B cell (primary cell): ENCODE measurements around the gene SARM1. TPM values are rescaled to one million over a fixed set of nuclear protein-coding genes. Genes with fewer than 3 reads are reported as not detected.

ENCODE experiments used
- ATAC-seq: fragments of 200-7000 bp; cut with Tn5 transposase; one replicate; pipeline ENCODE4 v1.10.0; 2021; ENCODE audit warnings: low read depth, mild to moderate bottlenecking, moderate number of reproducible peaks, moderate library complexity
- CTCF ChIA-PET: fragments of 350-600 bp; sonication (Branson Sonifier 250); formaldehyde crosslinking; loops from one replicate; lab custom pipeline; 2021; ENCODE audit warnings: antibody characterized with exemption, inconsistent platforms; lab: Charles Lee
- POLR2A ChIA-PET: fragments of 350-600 bp; sonication (Branson Sonifier 250); formaldehyde crosslinking; loops from one replicate; lab custom pipeline; 2021; ENCODE audit warnings: antibody characterized with exemption; lab: Charles Lee
- DNase-seq: peaks from one replicate; pipeline ENCODE4 v3.0.0; 2013
- H2AFZ ChIP-seq: 2 replicates; pipeline ENCODE4 v1.6.1; 2012; ENCODE audit warnings: mild to moderate bottlenecking, low read depth, low read length; ENCODE audit not compliant: insufficient read depth, poor library complexity, severe bottlenecking
- H3K27ac ChIP-seq, 2 donors: 1 replicate in 1 of 2; 2 replicates in 1 of 2; pipeline ENCODE4 v1.5.1; 2012 to 2013; ENCODE audit warnings: low read length in 2 of 2, mild to moderate bottlenecking in 2 of 2, moderate library complexity in 1 of 2
- H3K27me3 ChIP-seq, 4 experiments: fragments of 200-600 bp in 1 of 4; sonication (generic) in 1 of 4; replicated peaks in 1 of 4; 1 replicate in 2 of 4; 2 replicates in 2 of 4; pipeline versions ENCODE4 v1.6.1 to v1.7.0; 2013 to 2016; ENCODE audit warnings: low read length in 3 of 4, mild to moderate bottlenecking in 2 of 4, mixed read lengths in 1 of 4, moderate library complexity in 1 of 4; ENCODE audit not compliant: insufficient read depth in 4 of 4, control insufficient read depth in 3 of 4; ENCODE audit errors: control extremely low read depth in 1 of 4
- H3K36me3 ChIP-seq, 2 experiments: replicated peaks in 1 of 2; 1 replicate in 1 of 2; 2 replicates in 1 of 2; pipeline versions ENCODE4 v1.6.1 to v1.7.1; 2013; ENCODE audit warnings: low read length in 1 of 2; ENCODE audit not compliant: insufficient read depth in 2 of 2, control insufficient read depth in 1 of 2; ENCODE audit errors: control extremely low read depth in 1 of 2, extremely low read depth in 1 of 2
- H3K4me1 ChIP-seq, 2 donors: fragments of 200-600 bp in 1 of 2; sonication (generic) in 1 of 2; 1 replicate in 1 of 2; 2 replicates in 1 of 2; pipeline versions ENCODE4 v1.5.1 to v1.6.1; 2013 to 2017; ENCODE audit warnings: low read length in 2 of 2; ENCODE audit not compliant: control insufficient read depth in 2 of 2, insufficient read depth in 2 of 2
- H3K4me2 ChIP-seq: replicated peaks from 2 replicates; pipeline ENCODE3; 2012; ENCODE audit warnings: mild to moderate bottlenecking, low read depth, low read length; ENCODE audit not compliant: poor library complexity, severe bottlenecking
- H3K4me3 ChIP-seq, 5 experiments: fragments of 200-600 bp in 1 of 5; sonication (generic) in 1 of 5; 1 replicate in 3 of 5; 2 replicates in 2 of 5; pipeline versions ENCODE4 v1.5.1 to v1.7.0; 2011 to 2016; ENCODE audit warnings: low read length in 4 of 5, mild to moderate bottlenecking in 4 of 5, low read depth in 2 of 5, control low read depth in 1 of 5, moderate library complexity in 1 of 5; ENCODE audit not compliant: insufficient read depth in 1 of 5; ENCODE audit errors: control extremely low read depth in 1 of 5, extremely low read depth in 1 of 5
- H3K79me2 ChIP-seq: fragments of 200-600 bp; sonication (generic); one replicate; pipeline ENCODE4 v1.6.0; 2016; ENCODE audit warnings: low read length; ENCODE audit not compliant: control insufficient read depth, insufficient read depth
- H3K9ac ChIP-seq: fragments of 200-600 bp; sonication (generic); 2 replicates; pipeline ENCODE4 v1.6.1; 2017; ENCODE audit warnings: mild to moderate bottlenecking, low read length, moderate library complexity
- H3K9me3 ChIP-seq, 3 donors: one replicate each; pipeline versions ENCODE4 v1.6.1 to v1.7.1; 2013; ENCODE audit warnings: low read length in 2 of 3; ENCODE audit not compliant: control insufficient read depth in 2 of 3, insufficient read depth in 1 of 3; ENCODE audit errors: control extremely low read depth in 1 of 3
- H4K20me1 ChIP-seq: 2 replicates; pipeline ENCODE4 v1.6.0; 2012; ENCODE audit warnings: mild to moderate bottlenecking, low read length; ENCODE audit not compliant: insufficient read depth, control insufficient read depth, poor library complexity, severe bottlenecking
- H3K27ac Mint-ChIP-seq: one replicate; pipeline ENCODE4 v1.8.0; 2021; ENCODE audit warnings: mixed read lengths
- H3K27me3 Mint-ChIP-seq: one replicate; pipeline ENCODE4 v1.8.0; 2021; ENCODE audit warnings: mixed read lengths
- H3K4me1 Mint-ChIP-seq: one replicate; pipeline ENCODE4 v1.8.0; 2021; ENCODE audit warnings: mixed read lengths
- H3K4me3 Mint-ChIP-seq: one replicate; pipeline ENCODE4 v1.8.0; 2021; ENCODE audit warnings: mixed read lengths
- H3K9me3 Mint-ChIP-seq: one replicate; pipeline ENCODE4 v1.8.0; 2022; ENCODE audit warnings: mixed read lengths; ENCODE audit not compliant: insufficient read depth
- EZH2 ChIP-seq: IDR thresholded peaks from 2 replicates; pipeline ENCODE4 v1.6.1; 2012; ENCODE audit warnings: borderline replicate concordance, low read depth, mild to moderate bottlenecking, moderate library complexity, low read length; ENCODE audit not compliant: insufficient read depth, poor library complexity, severe bottlenecking
- WGBS: methylation state at CpG from one replicate; pipeline ENCODE4 v1.1.5; 2013; ENCODE audit warnings: missing lambda C conversion rate; ENCODE audit not compliant: insufficient coverage; 5-methylcytosine and 5-hydroxymethylcytosine counted together
- intact Hi-C: fragments of 100-400 bp; cut with micrococcal nuclease; formaldehyde crosslinking; loops from one replicate; pipeline ENCODE4 v1.10.0; 2022
- polyA plus RNA-seq: library from polyadenylated mRNA; depleted of rRNA; stranded (reverse); fragments of >200 nt; gene quantifications from 2 replicates; pipeline ENCODE4 v1.2.3, GENCODE V29; 2012
- total RNA-seq, 2 donors: library from RNA; stranded (reverse); fragments of 120-200 nt in 1 of 2; gene quantifications; 1 replicate in 1 of 2; 2 replicates in 1 of 2; pipeline versions ENCODE4 v1.2.3 to v1.2.4, GENCODE V29; 2013 to 2022
- TF ChIP-seq, protein P1 (sequence below): fragments of 200-600 bp; IDR thresholded peaks from one replicate; pipeline ENCODE4 v1.8.0; 2022; ENCODE audit warnings: antibody characterized with exemption, mild to moderate bottlenecking

Gene SARM1
- total and polyA plus RNA-seq, 2 donors (not counting 1 experiment from before 2014, with no cell fraction given), result 22.5 to 32.8 TPM

- H3K36me3 ChIP-seq, result no peaks in the 10 kb centered on the region
- no peak for DNase-seq
- no peak overlapping the region for H3K9ac ChIP-seq
- CTCF ChIA-PET, result interaction anchor here (0.6 to 1.1 kb wide), 2 partner anchors 11 to 194 kb away, joined by 3 to 4 read pairs; no protein-coding TSS in a partner anchor
- H3K27ac ChIP-seq, result no peak overlapping the region
- no peaks in the 10 kb centered on the region for H3K9me3 Mint-ChIP-seq
- POLR2A ChIA-PET, result no interaction called here
- H3K4me1 ChIP-seq, result peaks cover 4% of the 10 kb centered on the region in 2 donors
- no peak overlapping the region for H3K4me2 ChIP-seq
- H3K27me3 ChIP-seq, result peaks cover 0 to 3% (median 0%) of the 10 kb centered on the region in 4 experiments
- H3K27ac Mint-ChIP-seq, result no peak overlapping the region
- no peak for ATAC-seq
- WGBS, result 76% methylated on average over 7 of the region's 7 CpGs
- H3K4me3 Mint-ChIP-seq, result no peak overlapping the region
- H2AFZ ChIP-seq, result no peak overlapping the region
- peaks cover 5% of the 10 kb centered on the region for H3K4me1 Mint-ChIP-seq
- H3K4me3 ChIP-seq, result no peak overlapping the region
- H3K79me2 ChIP-seq, result no peaks in the 10 kb centered on the region
- no peak for TF ChIP-seq EZH2
- TF ChIP-seq, protein P1, sequence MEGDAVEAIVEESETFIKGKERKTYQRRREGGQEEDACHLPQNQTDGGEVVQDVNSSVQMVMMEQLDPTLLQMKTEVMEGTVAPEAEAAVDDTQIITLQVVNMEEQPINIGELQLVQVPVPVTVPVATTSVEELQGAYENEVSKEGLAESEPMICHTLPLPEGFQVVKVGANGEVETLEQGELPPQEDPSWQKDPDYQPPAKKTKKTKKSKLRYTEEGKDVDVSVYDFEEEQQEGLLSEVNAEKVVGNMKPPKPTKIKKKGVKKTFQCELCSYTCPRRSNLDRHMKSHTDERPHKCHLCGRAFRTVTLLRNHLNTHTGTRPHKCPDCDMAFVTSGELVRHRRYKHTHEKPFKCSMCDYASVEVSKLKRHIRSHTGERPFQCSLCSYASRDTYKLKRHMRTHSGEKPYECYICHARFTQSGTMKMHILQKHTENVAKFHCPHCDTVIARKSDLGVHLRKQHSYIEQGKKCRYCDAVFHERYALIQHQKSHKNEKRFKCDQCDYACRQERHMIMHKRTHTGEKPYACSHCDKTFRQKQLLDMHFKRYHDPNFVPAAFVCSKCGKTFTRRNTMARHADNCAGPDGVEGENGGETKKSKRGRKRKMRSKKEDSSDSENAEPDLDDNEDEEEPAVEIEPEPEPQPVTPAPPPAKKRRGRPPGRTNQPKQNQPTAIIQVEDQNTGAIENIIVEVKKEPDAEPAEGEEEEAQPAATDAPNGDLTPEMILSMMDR, result no peak
- H3K27me3 Mint-ChIP-seq, result peaks cover 15% of the 10 kb centered on the region
- intact Hi-C loops, result no loop called here
- no peaks in the 10 kb centered on the region for H3K9me3 ChIP-seq
- H4K20me1 ChIP-seq, result no peaks in the 10 kb centered on the region
These were observed 42.3 kb downstream of the SARM1 start for GRCh38 chr17:28413804-28414203.

- WGBS, result 97% methylated on average over 3 of the region's 3 CpGs
- Histone ChIP-seq H3K4me2 (no peak overlapping the region), H3K9ac (no peak overlapping the region), H3K36me3 (no peaks in the 10 kb centered on the region), H2AFZ (no peak overlapping the region), H3K4me1 (peaks cover 4% of the 10 kb centered on the region in 2 donors), H3K79me2 (no peaks in the 10 kb centered on the region), H3K4me3 (no peak overlapping the region), H3K27me3 (peaks cover 0 to 3% (median 0%) of the 10 kb centered on the region in 4 experiments), H4K20me1 (no peaks in the 10 kb centered on the region), H3K9me3 (no peaks in the 10 kb centered on the region), H3K27ac (no peak overlapping the region)
- DNase-seq (no peak), ATAC-seq (no peak)
- H3K27me3 Mint-ChIP-seq, result peaks cover 15% of the 10 kb centered on the region
- ChIA-PET POLR2A (interaction anchor here (0.7 kb wide), 1 partner anchor 139 kb away, joined by 5 read pairs; no protein-coding TSS in a partner anchor), CTCF (interaction anchor here (0.7 to 3.7 kb wide), 12 partner anchors 8 to 611 kb away, joined by 3 to 36 read pairs (median 10); partner anchors contain the start of genes IFT20, TMEM97 and TNFAIP1)
- H3K4me1 Mint-ChIP-seq, result peaks cover 5% of the 10 kb centered on the region
- TF ChIP-seq EZH2, result no peak
- TF ChIP-seq, protein P1, result no peak
- H3K9me3 Mint-ChIP-seq, result no peaks in the 10 kb centered on the region
- intact Hi-C loops, result no loop called here
- no peak overlapping the region for H3K4me3 Mint-ChIP-seq
- H3K27ac Mint-ChIP-seq, result no peak overlapping the region
These were observed 44.4 kb downstream of the SARM1 start for GRCh38 chr17:28415886-28416285.
